Neural progenitor cell (in vitro differentiated cells): ENCODE data around the gene F8A2.
"Not testable (repeated sequence)": the region's sequence is repeated elsewhere in the genome, so short reads cannot be mapped to it uniquely, and the experiment has no call there.

Source experiments
- EZH2 ChIP-seq: fragments of 200-600 bp; sonication (generic); IDR thresholded peaks from 2 replicates; pipeline ENCODE4 v1.6.1; 2017; ENCODE audit warnings: antibody characterized with exemption, mild to moderate bottlenecking, moderate library complexity
- TF ChIP-seq, protein P1 (sequence below): fragments of 200-600 bp; sonication (generic); IDR thresholded peaks from 2 replicates; pipeline ENCODE4 v1.5.1; 2017; ENCODE audit warnings: antibody characterized with exemption, mild to moderate bottlenecking

GRCh38 chrX:155379802-155380201, 2.1 kb upstream of the F8A2 start:
- TF ChIP-seq EZH2: not testable (repeated sequence)
- TF ChIP-seq, protein P1, sequence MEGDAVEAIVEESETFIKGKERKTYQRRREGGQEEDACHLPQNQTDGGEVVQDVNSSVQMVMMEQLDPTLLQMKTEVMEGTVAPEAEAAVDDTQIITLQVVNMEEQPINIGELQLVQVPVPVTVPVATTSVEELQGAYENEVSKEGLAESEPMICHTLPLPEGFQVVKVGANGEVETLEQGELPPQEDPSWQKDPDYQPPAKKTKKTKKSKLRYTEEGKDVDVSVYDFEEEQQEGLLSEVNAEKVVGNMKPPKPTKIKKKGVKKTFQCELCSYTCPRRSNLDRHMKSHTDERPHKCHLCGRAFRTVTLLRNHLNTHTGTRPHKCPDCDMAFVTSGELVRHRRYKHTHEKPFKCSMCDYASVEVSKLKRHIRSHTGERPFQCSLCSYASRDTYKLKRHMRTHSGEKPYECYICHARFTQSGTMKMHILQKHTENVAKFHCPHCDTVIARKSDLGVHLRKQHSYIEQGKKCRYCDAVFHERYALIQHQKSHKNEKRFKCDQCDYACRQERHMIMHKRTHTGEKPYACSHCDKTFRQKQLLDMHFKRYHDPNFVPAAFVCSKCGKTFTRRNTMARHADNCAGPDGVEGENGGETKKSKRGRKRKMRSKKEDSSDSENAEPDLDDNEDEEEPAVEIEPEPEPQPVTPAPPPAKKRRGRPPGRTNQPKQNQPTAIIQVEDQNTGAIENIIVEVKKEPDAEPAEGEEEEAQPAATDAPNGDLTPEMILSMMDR: not testable (repeated sequence)
